Activated naive CD8-positive, alpha-beta T cell (primary cell): ENCODE measurements around the gene INTS3.
"Not testable (repeated sequence)": the region's sequence is repeated elsewhere in the genome, so short reads cannot be mapped to it uniquely, and the experiment has no call there.

Source experiments
- H3K27ac Mint-ChIP-seq: one replicate; pipeline ENCODE4 v1.8.0; 2021; ENCODE audit warnings: mixed read lengths
- H3K27me3 Mint-ChIP-seq: one replicate; pipeline ENCODE4 v1.8.0; 2021; ENCODE audit warnings: mixed read lengths
- H3K36me3 Mint-ChIP-seq: one replicate; pipeline ENCODE4 v1.8.0; 2021; ENCODE audit warnings: mixed read lengths
- H3K4me1 Mint-ChIP-seq: one replicate; pipeline ENCODE4 v1.8.0; 2021; ENCODE audit warnings: low read depth, mixed read lengths
- H3K4me3 Mint-ChIP-seq: one replicate; pipeline ENCODE4 v1.8.0; 2021; ENCODE audit warnings: mild to moderate bottlenecking, mixed read lengths
- H3K9me3 Mint-ChIP-seq: one replicate; pipeline ENCODE4 v1.8.0; 2021; ENCODE audit warnings: low read depth, mixed read lengths

The INTS3 gene

GRCh38 chr1:153776845-153777370 is 49.1 kb downstream of the INTS3 start:
- Mint-ChIP-seq H3K9me3 (no peaks in the 10 kb centered on the region), H3K36me3 (no peaks in the 10 kb centered on the region), H3K4me1 (peaks cover 21% of the 10 kb centered on the region), H3K27ac (no peak overlapping the region), H3K4me3 (peak overlapping the region; percentile 51), H3K27me3 (no peaks in the 10 kb centered on the region)

GRCh38 chr1:153777648-153778047 is 49.8 kb downstream of the INTS3 start:
- no peaks in the 10 kb centered on the region for H3K36me3 Mint-ChIP-seq
- H3K4me3 Mint-ChIP-seq = no peak overlapping the region
- peaks cover 21% of the 10 kb centered on the region for H3K4me1 Mint-ChIP-seq
- H3K9me3 Mint-ChIP-seq = no peaks in the 10 kb centered on the region
- H3K27me3 Mint-ChIP-seq = no peaks in the 10 kb centered on the region
- H3K27ac Mint-ChIP-seq = no peak overlapping the region

GRCh38 chr1:153778051-153778823 is 50.4 kb downstream of the INTS3 start:
- no peaks in the 10 kb centered on the region for H3K27me3 Mint-ChIP-seq
- H3K36me3 Mint-ChIP-seq = no peaks in the 10 kb centered on the region
- peaks cover 26% of the 10 kb centered on the region for H3K4me1 Mint-ChIP-seq
- H3K4me3 Mint-ChIP-seq = no peak overlapping the region
- no peak overlapping the region for H3K27ac Mint-ChIP-seq
- no peaks in the 10 kb centered on the region for H3K9me3 Mint-ChIP-seq

GRCh38 chr1:153778824-153779519 is 51.1 kb downstream of the INTS3 start:
- no peaks in the 10 kb centered on the region for H3K36me3 Mint-ChIP-seq
- H3K4me1 Mint-ChIP-seq = peaks cover 24% of the 10 kb centered on the region
- H3K4me3 Mint-ChIP-seq = no peak overlapping the region
- H3K27me3 Mint-ChIP-seq = no peaks in the 10 kb centered on the region
- no peak overlapping the region for H3K27ac Mint-ChIP-seq
- no peaks in the 10 kb centered on the region for H3K9me3 Mint-ChIP-seq

GRCh38 chr1:153779781-153780541 is 52.1 kb downstream of the INTS3 start:
- Mint-ChIP-seq H3K27me3 (no peaks in the 10 kb centered on the region), H3K4me3 (no peak overlapping the region), H3K9me3 (no peaks in the 10 kb centered on the region), H3K4me1 (peaks cover 17% of the 10 kb centered on the region), H3K27ac (no peak overlapping the region), H3K36me3 (no peaks in the 10 kb centered on the region)

GRCh38 chr1:153780551-153780950 is 52.7 kb downstream of the INTS3 start:
- Mint-ChIP-seq H3K27me3 (no peaks in the 10 kb centered on the region), H3K4me3 (no peak overlapping the region), H3K36me3 (no peaks in the 10 kb centered on the region), H3K27ac (no peak overlapping the region), H3K9me3 (no peaks in the 10 kb centered on the region), H3K4me1 (peaks cover 16% of the 10 kb centered on the region)

GRCh38 chr1:153782648-153783047 is 54.8 kb downstream of the INTS3 start:
- peak overlapping the region; percentile 94 for H3K4me3 Mint-ChIP-seq
- H3K27ac Mint-ChIP-seq = peak overlapping the region; percentile 93
- not testable (repeated sequence) for H3K4me1 Mint-ChIP-seq, H3K9me3 Mint-ChIP-seq, H3K27me3 Mint-ChIP-seq, H3K36me3 Mint-ChIP-seq

GRCh38 chr1:153783233-153784190 is 55.7 kb downstream of the INTS3 start:
- Mint-ChIP-seq H3K9me3 (no peaks in the 10 kb centered on the region), H3K27me3 (no peaks in the 10 kb centered on the region), H3K27ac (peak overlapping the region; percentile 93), H3K4me1 (peaks cover 12% of the 10 kb centered on the region), H3K4me3 (peak overlapping the region; percentile 94), H3K36me3 (no peaks in the 10 kb centered on the region)

GRCh38 chr1:153786038-153786790 is 58.4 kb downstream of the INTS3 start:
- H3K27me3 Mint-ChIP-seq = no peaks in the 10 kb centered on the region
- no peak overlapping the region for H3K4me3 Mint-ChIP-seq
- peaks cover 37% of the 10 kb centered on the region for H3K4me1 Mint-ChIP-seq
- no peak overlapping the region for H3K27ac Mint-ChIP-seq
- H3K9me3 Mint-ChIP-seq = no peaks in the 10 kb centered on the region
- H3K36me3 Mint-ChIP-seq = no peaks in the 10 kb centered on the region

- Mint-ChIP-seq H3K36me3 (no peaks in the 10 kb centered on the region), H3K4me3 (peak overlapping the region; percentile 64), H3K4me1 (peaks cover 29% of the 10 kb centered on the region), H3K27ac (no peak overlapping the region), H3K27me3 (no peaks in the 10 kb centered on the region), H3K9me3 (no peaks in the 10 kb centered on the region)
Measured at GRCh38 chr1:153789478-153790034, 61.7 kb downstream of the INTS3 start.

- peak overlapping the region; percentile 33 for H3K4me3 Mint-ChIP-seq
- H3K36me3 Mint-ChIP-seq = no peaks in the 10 kb centered on the region
- H3K4me1 Mint-ChIP-seq = peaks cover 33% of the 10 kb centered on the region
- peak overlapping the region; percentile 47 for H3K27ac Mint-ChIP-seq
- no peaks in the 10 kb centered on the region for H3K9me3 Mint-ChIP-seq
- H3K27me3 Mint-ChIP-seq = no peaks in the 10 kb centered on the region
Measured at GRCh38 chr1:153790313-153790965, 62.6 kb downstream of the INTS3 start.

GRCh38 chr1:153790966-153791647 is 63.3 kb downstream of the INTS3 start:
- H3K9me3 Mint-ChIP-seq = no peaks in the 10 kb centered on the region
- H3K4me1 Mint-ChIP-seq = peaks cover 33% of the 10 kb centered on the region
- peak overlapping the region; percentile 33 for H3K4me3 Mint-ChIP-seq
- peak overlapping the region; percentile 47 for H3K27ac Mint-ChIP-seq
- H3K27me3 Mint-ChIP-seq = no peaks in the 10 kb centered on the region
- H3K36me3 Mint-ChIP-seq = no peaks in the 10 kb centered on the region
